ENCODE results near the gene CLMP. TPM values are rescaled to one million over a fixed set of nuclear protein-coding genes. Genes with fewer than 3 reads are reported as not detected.
A peak's percentile ranks its signal among the peaks of the same experiment; 100 is the strongest.

CLMP gene
- total and polyA plus RNA-seq, 9 donors = 12.7 to 27.4 (median 17.5) TPM

DNA sequence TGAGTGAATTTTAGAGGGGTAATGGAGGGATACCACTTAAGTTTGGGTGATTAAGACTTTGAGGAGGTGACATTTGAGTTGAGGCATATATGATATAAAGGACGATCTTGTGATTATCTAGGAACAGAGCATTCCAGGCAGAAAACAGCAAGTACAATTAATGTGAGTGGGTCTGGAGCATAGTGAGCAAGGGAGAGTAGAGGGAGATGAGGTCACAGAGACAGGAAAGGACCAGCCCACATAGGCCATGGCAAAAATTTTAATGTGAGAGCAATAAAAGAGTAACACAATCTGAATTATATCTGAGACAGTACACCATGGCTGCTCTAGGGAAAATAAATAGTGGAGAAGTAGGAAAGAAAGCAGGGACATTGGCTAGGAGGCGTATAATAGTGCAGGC, 118.6 kb downstream of the CLMP start:
- no peaks in the 10 kb centered on the region for H3K9me3 ChIP-seq (replicated peaks; ENCODE audit: control insufficient read depth, low read depth, low read length)
- H3K27me3 ChIP-seq (ENCODE audit: control insufficient read depth, insufficient read depth, low read length) = no peaks in the 10 kb centered on the region
- no peak for DNase-seq
- 83% methylated on average over 1 of the region's 2 CpGs for WGBS (ENCODE audit: insufficient coverage)
- H3K27ac ChIP-seq (ENCODE audit: low read length) = no peak overlapping the region
- no peaks in the 10 kb centered on the region for H3K4me1 ChIP-seq (ENCODE audit: control insufficient read depth, insufficient read depth, low read length)
- peaks cover 11% of the 10 kb centered on the region for H3K36me3 ChIP-seq (ENCODE audit: control insufficient read depth, insufficient read depth, low read length)
- H3K4me3 ChIP-seq (ENCODE audit: low read length) = no peak overlapping the region

DNA sequence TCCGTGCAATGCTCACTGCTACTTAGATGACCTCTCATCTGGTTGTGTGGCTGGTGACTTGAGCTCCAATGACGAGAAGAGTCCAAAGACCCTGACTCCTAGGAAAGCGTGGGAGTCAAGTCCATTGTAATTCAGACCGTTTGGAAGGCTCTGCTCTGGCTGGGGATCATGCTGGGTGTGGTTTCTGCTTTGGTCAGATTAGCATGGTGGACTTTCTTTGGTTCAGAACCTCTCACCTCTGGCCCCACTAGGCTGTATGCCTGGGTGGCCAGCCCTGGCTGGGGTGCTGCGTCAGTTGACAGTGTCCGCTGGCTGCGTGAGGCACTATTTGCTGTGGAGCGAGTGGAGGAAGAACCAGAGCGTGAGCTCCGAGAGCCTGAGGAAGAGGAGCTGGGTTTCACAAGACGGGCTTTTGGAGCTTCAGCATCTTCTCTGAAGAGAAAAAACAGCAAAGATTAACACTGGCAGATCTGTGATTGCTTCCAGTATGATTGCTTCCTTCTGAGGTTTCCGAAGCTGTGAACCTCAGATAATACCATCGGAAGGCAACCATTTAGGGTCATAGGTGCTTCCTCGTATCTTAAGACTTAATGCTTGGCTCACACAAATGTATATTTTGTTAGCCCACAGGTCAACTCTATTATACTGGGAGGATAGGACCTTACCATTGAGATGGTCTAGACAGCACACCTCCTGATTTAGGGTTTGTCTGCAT, 121.5 kb downstream of the CLMP start:
- Histone ChIP-seq H3K4me3 (ENCODE audit: low read length) (no peak overlapping the region), H3K27me3 (ENCODE audit: control insufficient read depth, insufficient read depth, low read length) (no peaks in the 10 kb centered on the region), H3K27ac (ENCODE audit: low read length) (no peak overlapping the region), H3K36me3 (ENCODE audit: control insufficient read depth, insufficient read depth, low read length) (peaks cover 11% of the 10 kb centered on the region), H3K4me1 (ENCODE audit: control insufficient read depth, insufficient read depth, low read length) (no peaks in the 10 kb centered on the region), H3K9me3 (replicated peaks; ENCODE audit: control insufficient read depth, low read depth, low read length) (no peaks in the 10 kb centered on the region)
- DNase-seq = no peak
- 96% methylated on average over 10 of the region's 14 CpGs for WGBS (ENCODE audit: insufficient coverage)

DNA sequence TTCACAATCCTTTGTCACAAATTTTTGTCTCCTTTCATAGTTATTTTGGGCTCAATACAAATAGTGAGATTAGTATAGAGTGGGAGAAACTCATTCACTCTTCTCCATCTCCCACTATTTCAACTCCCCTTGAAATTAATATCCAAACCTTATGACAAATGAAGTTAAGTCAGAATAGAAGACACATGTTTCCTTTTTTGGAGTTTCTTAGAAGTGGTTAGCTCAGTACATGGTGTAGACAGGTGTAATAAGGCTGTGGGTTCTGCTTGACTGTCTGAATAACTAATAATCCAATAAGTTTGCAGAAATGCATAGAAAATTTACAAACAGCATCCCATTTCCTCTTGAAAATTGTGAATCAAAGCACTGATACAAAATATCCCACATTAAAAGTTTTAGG, 122.3 kb downstream of the CLMP start:
- H3K36me3 ChIP-seq (ENCODE audit: control insufficient read depth, insufficient read depth, low read length) = peaks cover 11% of the 10 kb centered on the region

DNA sequence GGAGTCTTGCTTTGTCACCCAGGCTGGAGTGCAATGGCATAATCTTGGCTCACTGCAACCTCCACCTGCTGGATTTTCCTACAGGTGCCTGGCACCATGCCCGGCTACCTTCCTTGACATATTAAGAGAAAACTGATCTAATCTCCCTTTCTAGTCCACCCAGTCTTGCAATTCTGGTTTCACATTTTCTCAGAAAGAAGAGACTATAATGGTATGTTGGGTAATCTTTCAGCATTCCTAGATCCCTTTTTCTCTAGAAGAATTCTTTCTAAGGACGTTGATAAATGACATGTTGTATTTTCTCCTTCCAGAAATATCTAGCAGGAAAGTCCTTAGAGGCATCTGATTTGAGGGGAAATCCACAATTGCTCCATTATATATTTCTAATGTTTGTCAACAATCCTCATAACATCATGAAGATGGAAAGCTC, 122.7 kb downstream of the CLMP start:
- Histone ChIP-seq H3K4me1 (ENCODE audit: control insufficient read depth, insufficient read depth, low read length) (no peaks in the 10 kb centered on the region), H3K27ac (ENCODE audit: low read length) (no peak overlapping the region), H3K4me3 (ENCODE audit: low read length) (no peak overlapping the region), H3K36me3 (ENCODE audit: control insufficient read depth, insufficient read depth, low read length) (peaks cover 11% of the 10 kb centered on the region), H3K27me3 (ENCODE audit: control insufficient read depth, insufficient read depth, low read length) (no peaks in the 10 kb centered on the region), H3K9me3 (replicated peaks; ENCODE audit: control insufficient read depth, low read depth, low read length) (no peaks in the 10 kb centered on the region)
- 100% methylated on average over 1 of the region's 2 CpGs for WGBS (ENCODE audit: insufficient coverage)
- no peak for DNase-seq

More for the DNA sequence above, 122.3 kb downstream of the CLMP start:
- no peak for DNase-seq
- no peaks in the 10 kb centered on the region for H3K9me3 ChIP-seq (replicated peaks; ENCODE audit: control insufficient read depth, low read depth, low read length)
- H3K27me3 ChIP-seq (ENCODE audit: control insufficient read depth, insufficient read depth, low read length) = no peaks in the 10 kb centered on the region
- no peak overlapping the region for H3K27ac ChIP-seq (ENCODE audit: low read length)
- no peaks in the 10 kb centered on the region for H3K4me1 ChIP-seq (ENCODE audit: control insufficient read depth, insufficient read depth, low read length)
- H3K4me3 ChIP-seq (ENCODE audit: low read length) = no peak overlapping the region

DNA sequence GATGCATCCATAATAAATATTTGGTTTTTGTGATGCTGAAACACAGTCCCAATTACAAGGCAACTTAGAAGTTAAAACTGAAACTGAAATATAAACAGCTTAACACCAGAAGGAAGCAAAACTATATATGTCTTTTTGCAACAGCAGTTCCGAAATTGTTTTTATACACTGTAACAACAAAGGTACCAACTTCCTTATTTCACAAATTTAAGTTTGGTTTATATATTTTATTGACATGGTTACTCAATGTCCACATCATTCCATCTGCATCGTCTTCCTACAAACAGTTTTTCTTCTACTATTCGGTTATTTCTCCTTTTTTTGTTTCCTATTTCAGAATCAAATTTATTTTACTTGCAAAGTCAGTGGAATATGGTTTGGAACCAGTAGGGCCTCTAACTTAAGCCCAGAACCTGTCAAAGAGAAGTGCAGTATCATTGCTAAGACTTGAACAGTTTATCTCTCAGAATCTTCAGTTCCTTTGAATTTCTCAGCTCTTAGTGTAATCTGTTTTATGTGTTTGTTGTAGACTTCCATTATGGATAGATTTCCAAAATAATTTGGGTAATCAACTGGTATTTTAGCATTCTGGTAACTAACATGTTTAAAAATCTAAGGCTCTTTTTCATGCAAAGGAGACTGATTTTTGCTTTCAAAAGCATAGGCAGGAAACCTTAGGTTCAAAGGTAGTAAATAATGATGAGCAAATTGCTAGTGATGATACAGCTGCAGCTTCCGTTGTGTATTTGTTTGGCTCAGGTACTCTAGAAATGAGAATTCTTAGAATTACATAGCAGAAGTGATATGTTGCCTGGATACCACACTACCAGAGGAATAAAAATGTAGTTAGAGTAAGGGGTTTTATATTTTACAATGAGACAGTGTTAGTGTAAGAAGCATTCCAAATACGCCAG, 124.9 kb downstream of the CLMP start:
- Histone ChIP-seq H3K4me3 (ENCODE audit: low read length) (no peak overlapping the region), H3K27ac (ENCODE audit: low read length) (peak overlapping the region; percentile 68), H3K9me3 (replicated peaks; ENCODE audit: control insufficient read depth, low read depth, low read length) (no peaks in the 10 kb centered on the region), H3K27me3 (ENCODE audit: control insufficient read depth, insufficient read depth, low read length) (no peaks in the 10 kb centered on the region), H3K36me3 (ENCODE audit: control insufficient read depth, insufficient read depth, low read length) (peaks cover 11% of the 10 kb centered on the region), H3K4me1 (ENCODE audit: control insufficient read depth, insufficient read depth, low read length) (peaks cover 3% of the 10 kb centered on the region)
- DNase-seq = peak; percentile 59
- no CpG with 5 or more reads among the region's 5 CpGs for WGBS (ENCODE audit: insufficient coverage)

DNA sequence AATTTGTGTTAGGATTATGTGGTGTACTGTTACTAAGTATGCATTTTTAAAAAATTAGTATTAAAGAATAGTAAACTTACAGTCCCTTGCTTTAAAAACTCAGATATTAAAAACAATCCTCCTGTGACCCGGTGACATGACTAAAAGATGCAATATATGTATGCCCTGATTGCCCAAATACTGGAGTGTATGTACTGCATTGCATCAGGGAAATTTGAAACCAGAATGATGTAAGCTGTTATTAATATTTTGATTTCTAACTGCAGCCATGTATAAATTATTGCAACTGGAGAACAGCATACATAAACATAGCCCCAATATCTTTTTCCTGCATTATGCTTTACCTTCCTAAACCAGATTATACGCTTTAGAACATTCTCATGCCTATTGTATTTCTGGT, 129.4 kb downstream of the CLMP start:
- Histone ChIP-seq H3K4me3 (ENCODE audit: low read length) (no peak overlapping the region), H3K9me3 (replicated peaks; ENCODE audit: control insufficient read depth, low read depth, low read length) (no peaks in the 10 kb centered on the region), H3K36me3 (ENCODE audit: control insufficient read depth, insufficient read depth, low read length) (peaks cover 6% of the 10 kb centered on the region), H3K27me3 (ENCODE audit: control insufficient read depth, insufficient read depth, low read length) (no peaks in the 10 kb centered on the region), H3K27ac (ENCODE audit: low read length) (peak overlapping the region; percentile 14), H3K4me1 (ENCODE audit: control insufficient read depth, insufficient read depth, low read length) (peaks cover 20% of the 10 kb centered on the region)
- WGBS (ENCODE audit: insufficient coverage) = no CpG with 5 or more reads among the region's 2 CpGs
- no peak for DNase-seq

DNA sequence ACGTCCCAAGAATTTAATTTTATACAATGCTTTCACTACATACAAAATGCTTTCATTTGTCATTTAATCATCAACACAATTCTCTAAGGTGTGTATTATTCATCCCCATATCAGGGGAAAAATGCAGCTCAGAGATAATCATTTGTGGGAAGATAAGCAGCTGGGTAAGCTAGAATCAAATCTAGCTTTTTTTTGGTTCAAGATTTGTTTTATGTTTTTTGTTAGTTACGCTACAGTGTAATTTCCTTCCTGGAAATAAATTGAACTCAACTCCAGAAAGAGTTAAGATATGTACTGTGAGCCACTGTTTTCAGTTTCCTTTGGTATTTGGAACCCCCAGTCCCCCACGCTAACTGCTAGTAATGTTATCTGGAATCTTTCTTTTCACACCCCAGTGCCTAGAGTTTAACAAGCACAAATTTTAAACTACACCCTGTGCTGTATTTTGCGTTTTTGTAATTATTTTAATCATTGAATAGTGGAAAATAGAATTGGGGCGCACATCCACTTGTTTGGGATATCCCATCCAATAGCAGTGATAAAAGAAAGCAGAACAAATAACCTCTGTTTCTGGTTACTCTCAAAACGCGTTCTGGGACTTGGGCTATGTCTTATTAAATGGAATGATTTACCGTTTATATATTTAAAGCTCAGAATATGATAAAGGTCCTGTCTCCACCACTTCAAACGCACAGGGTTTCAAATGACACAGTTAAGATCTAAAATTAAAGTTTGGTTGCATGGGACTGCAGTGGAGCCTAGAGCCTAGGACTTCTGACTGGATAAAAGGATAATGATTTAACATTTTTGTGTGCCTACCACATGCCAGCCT, 131.0 kb downstream of the CLMP start:
- Histone ChIP-seq H3K36me3 (ENCODE audit: control insufficient read depth, insufficient read depth, low read length) (peaks cover 21% of the 10 kb centered on the region), H3K4me1 (ENCODE audit: control insufficient read depth, insufficient read depth, low read length) (peaks cover 34% of the 10 kb centered on the region), H3K9me3 (replicated peaks; ENCODE audit: control insufficient read depth, low read depth, low read length) (no peaks in the 10 kb centered on the region), H3K27me3 (ENCODE audit: control insufficient read depth, insufficient read depth, low read length) (no peaks in the 10 kb centered on the region), H3K4me3 (ENCODE audit: low read length) (peak overlapping the region; percentile 79), H3K27ac (ENCODE audit: low read length) (peak overlapping the region; percentile 100)
- no peak for DNase-seq
- no CpG with 5 or more reads among the region's 9 CpGs for WGBS (ENCODE audit: insufficient coverage)

DNA sequence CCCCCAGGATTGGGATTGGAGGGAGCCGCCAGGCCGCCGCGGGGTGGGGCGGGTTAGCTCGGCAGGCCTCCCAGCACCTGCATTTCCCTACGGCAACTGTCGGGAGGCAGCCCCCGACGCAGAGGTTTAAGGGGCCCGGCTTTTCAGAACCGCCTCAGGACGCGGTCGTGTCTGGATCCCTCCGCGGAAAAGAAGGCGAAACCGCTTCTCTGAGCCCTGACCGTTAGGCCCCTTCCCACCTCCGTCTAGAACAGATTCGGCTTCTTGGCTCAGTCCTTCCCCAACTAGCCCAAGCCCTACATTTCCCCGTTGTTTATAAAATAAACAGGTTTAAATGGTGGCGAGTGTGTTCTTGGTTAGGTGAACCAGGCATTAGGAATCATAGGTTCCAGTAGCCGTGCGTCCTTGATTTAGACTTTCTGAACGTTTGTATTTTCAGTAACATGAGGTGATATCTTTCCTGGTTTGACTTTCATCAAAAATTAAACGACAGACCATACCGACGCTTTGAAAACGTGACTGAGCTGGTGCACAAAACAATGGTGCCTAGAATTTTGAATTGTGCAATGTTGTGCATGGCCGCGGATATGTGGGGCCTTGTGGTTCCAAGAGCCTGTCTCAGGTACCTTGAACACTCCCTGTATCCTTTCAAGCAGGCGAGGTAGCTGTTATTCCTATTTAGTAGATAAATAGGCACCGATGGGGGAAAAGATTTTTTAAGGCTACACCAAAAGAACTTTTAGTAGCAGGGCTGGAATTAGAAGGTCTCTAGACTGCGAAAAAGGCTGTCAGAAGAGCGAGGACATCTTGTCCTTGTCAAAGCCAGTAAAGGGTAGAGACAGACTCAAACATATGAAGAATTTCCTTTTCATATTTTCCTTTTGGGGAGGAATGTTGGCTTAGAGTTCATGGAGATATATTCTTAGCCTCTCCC, 131.9 kb downstream of the CLMP start:
- WGBS (ENCODE audit: insufficient coverage) = 2% methylated on average over 21 of the region's 37 CpGs
- Histone ChIP-seq H3K27me3 (ENCODE audit: control insufficient read depth, insufficient read depth, low read length) (no peaks in the 10 kb centered on the region), H3K27ac (ENCODE audit: low read length) (peak overlapping the region; percentile 100), H3K4me1 (ENCODE audit: control insufficient read depth, insufficient read depth, low read length) (peaks cover 41% of the 10 kb centered on the region), H3K4me3 (ENCODE audit: low read length) (peak overlapping the region; percentile 79), H3K36me3 (ENCODE audit: control insufficient read depth, insufficient read depth, low read length) (peaks cover 30% of the 10 kb centered on the region), H3K9me3 (replicated peaks; ENCODE audit: control insufficient read depth, low read depth, low read length) (no peaks in the 10 kb centered on the region)
- DNase-seq = peak; percentile 78

DNA sequence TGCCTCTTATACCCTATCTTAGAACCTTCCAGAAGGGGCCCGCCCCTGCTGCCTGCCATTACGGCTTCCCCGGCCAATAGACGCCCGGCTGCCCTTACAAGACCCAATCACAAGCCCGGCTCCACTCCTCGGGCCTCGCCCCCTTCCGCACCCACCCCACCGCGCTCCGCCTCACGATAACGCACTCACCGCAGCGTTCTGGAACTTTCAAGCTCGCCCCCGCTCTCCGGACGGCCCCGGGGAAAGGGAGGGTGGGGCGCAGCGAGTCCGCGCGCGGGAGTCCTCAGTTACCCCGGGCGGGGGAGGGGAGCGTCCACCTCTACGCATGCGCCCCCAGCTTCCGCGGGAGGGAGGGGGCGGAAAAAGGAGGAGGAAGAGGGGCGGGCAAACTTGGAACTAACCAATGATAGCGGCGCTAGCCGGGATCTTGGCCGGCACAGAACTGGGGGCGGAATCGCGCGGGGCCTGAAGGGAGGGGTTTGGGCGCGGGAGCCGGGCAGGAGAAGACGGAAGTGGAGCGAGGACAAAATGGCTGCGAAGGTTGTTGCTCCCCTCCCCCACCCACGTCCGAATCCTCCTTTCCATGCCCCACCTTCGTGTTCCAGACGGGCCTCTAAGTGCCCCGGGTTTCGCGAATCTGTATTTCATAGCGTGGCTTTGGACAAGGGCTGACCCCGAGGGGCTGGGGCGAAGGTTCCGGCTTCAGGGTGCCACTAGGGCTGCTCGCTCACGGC, 132.7 kb downstream of the CLMP start:
- Histone ChIP-seq H3K36me3 (ENCODE audit: control insufficient read depth, insufficient read depth, low read length) (peaks cover 37% of the 10 kb centered on the region), H3K9me3 (replicated peaks; ENCODE audit: control insufficient read depth, low read depth, low read length) (no peaks in the 10 kb centered on the region), H3K27me3 (ENCODE audit: control insufficient read depth, insufficient read depth, low read length) (no peaks in the 10 kb centered on the region), H3K4me1 (ENCODE audit: control insufficient read depth, insufficient read depth, low read length) (peaks cover 41% of the 10 kb centered on the region), H3K4me3 (ENCODE audit: low read length) (peak overlapping the region; percentile 79), H3K27ac (ENCODE audit: low read length) (peak overlapping the region; percentile 100)
- DNase-seq = peak; percentile 100
- 1% methylated on average over 50 of the region's 63 CpGs for WGBS (ENCODE audit: insufficient coverage)

All from muscle of leg (tissue), 11 donors.